NCI-H2171 treated with DMSO at 0.1 percent for 48 hours (cell line): ENCODE results near the gene LAMB4.

Experiments
- DNase-seq: peaks from one replicate; lab custom pipeline; 2025; lab: John Stamatoyannopoulos, UW

Gene LAMB4

DNA sequence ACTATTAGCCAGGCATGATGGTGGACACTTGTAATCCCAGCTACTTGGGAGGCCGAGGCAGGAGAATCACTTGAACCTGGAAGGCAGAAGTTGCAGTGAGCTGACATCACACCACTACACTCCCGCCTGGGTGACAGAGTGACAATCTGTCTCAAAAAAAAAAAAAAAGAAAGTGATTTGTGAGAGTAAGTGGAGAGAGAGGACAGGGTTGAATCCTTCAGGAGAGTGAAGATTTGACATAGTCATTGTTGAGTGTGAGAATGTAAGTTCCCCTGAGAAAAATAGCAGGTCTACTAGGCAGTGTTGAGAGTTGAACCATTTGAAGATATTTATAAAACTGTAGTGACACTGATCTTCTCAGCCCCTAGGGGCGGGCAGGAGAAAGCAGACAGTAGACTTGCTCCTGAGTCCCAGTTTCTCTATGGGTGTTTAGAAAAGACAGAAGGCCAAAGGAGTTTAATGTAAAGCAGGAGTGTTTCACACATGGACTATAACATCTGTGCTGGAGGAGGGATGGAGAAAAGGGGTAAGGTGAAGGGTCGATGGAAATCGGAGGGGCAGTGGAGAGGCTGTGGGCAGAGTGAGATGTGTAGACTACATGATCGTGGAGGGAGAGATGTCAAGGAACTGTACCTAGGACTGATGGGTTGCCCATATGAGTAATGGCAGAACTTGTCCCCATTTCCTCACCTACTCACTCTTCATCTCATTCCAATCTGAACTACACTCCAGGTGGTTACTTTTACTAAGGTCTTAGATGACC is 13.7 kb upstream of the LAMB4 start:
- DNase-seq: no peak

DNA sequence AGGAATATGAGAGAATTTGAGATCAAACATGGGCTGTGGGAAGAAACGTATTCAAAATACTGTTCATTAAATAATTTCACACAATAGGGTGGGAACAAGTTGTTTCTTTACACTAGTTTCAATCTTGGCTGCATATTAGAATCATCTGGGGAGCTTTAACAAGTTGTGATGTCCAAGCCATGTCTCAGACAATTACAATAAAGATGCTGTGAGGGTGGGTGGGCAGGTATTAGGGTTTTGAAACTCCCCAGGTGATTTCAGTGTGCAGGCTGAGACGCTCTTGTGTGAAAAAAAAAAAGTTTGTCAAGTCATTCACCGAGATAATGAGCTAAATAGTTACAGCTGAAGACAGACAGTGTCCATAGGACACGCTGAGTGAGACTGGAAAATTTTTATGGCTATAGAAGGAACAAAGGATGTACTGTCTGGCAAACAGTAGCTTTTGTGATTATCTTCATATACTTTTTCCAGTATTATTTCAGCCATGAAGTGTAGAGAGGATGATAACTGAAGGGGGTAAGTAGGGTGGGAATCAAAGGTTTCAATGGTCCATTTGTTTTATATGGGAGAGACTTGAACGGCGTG is 12.6 kb upstream of the LAMB4 start:
- DNase-seq: no peak

DNA sequence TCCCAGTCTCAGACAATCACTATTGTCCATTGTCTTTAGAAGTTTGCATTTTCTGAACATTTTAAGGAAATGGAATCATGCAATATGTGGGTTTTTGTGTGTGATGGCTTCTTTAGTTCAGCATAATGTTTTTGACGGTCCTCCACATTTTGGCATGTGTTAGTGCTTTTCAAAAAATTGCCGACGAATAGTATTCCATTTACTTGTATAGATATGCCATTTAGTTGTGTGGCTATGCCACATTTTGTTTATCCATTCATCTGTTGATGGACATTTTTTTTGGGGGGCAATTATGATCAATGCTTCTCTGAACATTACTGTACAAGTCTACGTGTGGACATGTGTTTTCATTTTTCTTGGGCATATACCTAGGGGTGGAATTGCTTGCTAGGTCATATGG is 12.0 kb upstream of the LAMB4 start:
- no peak for DNase-seq

DNA sequence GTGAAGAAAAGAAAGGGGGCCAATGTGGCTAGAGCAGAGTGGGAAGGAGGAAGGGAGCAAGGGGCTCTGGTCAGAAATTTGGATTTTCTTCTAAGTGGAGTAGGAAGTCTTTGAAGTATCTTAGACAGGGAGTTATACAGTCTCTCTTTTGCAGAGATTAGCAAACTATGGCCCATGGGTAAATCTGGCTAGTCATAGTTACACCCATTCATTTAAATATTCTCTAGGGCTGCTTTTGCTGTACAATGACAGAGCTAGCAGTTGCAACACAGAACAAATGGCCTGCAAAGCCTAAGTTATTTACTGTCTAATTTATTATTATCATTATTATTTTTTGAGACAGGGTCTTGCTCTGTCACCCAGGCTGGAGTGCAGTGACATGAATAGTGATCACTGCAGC is 10.5 kb upstream of the LAMB4 start:
- no peak for DNase-seq

DNA sequence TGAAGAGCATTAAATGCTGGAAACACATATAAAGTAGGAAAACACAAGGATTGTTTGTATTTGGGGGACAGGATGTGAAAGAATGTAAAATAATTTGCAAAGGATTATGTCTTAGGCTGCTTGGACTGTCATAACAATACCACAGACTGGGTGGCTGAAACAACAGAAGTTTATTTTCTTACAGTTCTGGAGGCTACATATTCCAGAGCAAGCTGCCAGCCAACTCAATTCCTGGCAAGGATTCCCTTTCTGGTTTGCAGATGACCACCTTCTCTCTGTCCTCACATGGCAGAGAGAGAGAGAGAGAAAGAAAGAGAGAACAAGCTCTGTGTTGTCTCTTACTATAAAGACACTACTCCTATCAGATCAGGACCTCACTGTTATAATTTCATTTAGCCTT is 8.8 kb upstream of the LAMB4 start:
- DNase-seq: no peak

DNA sequence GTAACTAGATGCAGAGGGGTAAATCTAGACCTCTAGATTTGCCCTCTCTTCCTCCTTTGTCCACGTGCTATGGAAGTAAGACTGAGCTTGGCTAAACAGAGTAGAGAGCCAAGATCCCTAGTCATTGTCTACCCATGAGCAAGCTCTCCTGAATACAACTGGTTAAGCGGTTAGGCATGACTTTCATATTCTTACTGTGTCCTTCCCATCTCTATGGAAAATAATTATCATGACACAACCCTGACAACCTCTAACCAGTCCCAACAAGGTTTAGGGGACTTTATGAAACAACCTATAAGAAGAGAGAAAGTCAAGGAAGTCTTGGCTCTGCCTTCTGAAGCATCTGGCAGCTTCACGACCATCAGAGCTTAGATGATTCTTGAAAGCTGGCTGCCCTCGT is 7.8 kb upstream of the LAMB4 start:
- DNase-seq: no peak

DNA sequence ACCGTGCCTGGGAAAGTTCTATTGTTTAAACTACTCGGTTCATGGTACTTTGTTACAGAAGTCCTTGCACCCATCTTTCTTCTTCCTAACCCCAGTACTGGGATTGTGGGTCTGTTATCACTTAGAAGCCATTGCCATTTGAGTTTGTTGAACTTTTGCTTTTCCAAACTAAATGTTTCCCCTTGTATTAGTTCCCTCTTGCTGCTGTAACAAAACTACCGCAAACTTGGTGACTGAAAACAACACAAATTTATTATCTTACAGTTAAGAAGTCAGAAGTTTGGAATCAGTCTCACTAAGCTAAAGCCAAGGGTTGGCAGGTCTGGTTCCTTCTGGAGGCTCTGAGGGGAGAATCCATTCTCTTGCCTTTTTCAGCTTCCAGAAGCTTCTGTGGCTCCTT is 6.9 kb upstream of the LAMB4 start:
- no peak for DNase-seq

DNA sequence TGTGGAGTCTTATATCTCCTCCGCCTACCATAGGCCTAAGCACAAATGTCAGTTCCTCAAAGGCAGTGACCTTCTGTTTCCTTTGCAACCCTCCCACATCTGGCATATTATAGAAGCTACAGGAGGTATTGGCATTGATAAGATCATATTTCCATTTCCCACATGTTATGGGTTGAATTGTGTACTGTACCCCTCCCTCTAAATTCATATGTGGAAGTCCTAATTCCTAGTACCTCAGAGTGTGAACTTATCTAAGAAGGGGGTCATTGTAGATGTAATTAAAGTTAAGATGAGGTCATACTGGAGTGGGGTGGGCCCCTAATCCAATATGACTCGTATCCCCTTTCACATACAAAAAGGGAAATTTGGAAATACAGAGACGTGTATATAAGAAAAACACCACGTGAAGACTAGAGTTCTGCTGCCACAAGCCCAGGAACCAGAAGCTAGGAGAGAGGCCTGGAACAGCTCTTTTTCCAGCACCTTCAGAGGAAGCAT is 6.1 kb upstream of the LAMB4 start:
- DNase-seq: peak; percentile 62

DNA sequence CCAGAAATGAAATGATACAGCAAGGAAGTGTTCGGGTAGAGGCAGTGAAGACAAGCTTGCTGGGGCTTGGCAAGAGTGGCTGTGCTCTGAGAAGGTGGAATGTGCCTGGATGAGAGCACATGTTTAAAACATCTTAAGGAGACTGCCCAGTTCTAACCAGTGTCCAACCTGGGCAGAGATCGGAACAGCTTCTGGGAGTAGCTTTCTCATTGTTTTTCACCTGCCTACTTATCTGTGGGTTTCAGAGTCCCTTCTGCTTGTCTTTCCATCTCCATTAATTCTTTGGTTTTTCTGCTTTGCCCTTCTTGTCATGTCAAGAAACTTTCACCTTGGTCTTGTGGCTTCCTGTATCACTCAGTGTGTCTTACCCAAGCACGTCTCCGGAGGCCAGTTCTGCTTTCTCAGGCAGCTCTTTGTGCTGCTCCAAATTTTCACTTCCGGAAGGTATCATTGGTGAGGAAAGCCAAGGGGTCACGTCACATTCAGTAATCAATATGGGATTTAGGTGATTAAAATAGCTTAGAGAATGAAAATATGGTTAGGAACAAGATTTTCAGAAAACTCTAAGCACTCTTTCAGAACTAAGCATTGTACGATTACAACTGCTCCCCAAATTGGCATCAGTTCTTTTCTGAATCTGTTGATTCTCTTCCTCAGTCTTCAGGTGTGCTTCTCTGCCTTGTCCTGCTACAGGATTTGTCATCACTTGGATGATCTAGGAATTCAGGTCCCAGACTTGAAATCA is 5.5 kb upstream of the LAMB4 start:
- no peak for DNase-seq

DNA sequence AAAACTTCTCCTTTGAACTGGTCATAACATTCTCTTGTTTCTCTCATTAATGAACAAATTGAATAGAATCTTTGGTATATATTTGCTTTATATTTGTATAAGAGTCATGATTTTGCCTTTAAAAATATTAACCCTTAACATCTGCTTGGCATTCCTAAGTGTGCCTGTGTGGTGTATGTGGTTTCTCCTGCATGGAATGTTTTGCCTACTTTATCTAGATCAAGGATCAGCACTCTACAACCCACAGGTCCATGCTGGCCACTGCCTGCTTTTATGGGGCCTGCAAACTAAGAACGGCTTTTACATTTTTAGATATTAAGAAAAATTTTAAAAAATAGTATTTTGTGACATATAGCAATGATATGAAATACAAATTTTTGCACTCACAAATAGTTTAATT is 4.3 kb upstream of the LAMB4 start:
- DNase-seq: no peak

DNA sequence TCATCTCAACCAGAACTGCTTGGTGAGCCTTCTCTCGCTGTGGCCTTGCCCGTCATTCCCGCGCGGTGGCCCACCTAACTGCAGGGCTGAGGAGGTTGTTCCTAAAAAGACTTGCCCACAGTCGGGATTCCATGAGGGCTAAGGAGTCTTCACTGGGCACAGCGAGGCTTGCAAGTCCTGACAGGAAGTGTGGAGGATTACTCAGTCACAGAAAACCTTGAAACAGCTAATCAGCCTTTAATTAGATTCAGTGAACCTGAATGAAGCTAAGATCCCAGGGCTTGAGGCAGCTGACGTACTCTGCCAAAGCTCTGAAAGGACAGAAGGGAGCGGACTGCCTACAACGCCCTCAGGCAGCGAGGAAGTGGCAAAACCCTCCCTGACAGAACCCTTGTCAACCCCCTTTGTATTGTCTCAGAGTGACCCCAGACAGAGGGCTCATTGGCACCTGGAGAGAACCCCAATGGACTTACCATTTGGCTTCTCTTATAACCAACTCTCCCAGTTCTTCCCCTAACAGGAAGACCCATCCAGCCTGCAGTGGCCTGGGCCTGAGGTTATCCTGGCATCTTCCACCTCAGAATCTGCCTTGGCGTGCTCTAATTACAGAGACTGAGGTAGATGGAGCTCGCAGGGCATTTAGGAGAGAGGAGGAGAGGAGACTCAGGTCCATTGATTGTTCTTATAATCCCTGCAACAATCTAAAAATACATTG is 2.5 kb upstream of the LAMB4 start:
- peak; percentile 10 for DNase-seq

DNA sequence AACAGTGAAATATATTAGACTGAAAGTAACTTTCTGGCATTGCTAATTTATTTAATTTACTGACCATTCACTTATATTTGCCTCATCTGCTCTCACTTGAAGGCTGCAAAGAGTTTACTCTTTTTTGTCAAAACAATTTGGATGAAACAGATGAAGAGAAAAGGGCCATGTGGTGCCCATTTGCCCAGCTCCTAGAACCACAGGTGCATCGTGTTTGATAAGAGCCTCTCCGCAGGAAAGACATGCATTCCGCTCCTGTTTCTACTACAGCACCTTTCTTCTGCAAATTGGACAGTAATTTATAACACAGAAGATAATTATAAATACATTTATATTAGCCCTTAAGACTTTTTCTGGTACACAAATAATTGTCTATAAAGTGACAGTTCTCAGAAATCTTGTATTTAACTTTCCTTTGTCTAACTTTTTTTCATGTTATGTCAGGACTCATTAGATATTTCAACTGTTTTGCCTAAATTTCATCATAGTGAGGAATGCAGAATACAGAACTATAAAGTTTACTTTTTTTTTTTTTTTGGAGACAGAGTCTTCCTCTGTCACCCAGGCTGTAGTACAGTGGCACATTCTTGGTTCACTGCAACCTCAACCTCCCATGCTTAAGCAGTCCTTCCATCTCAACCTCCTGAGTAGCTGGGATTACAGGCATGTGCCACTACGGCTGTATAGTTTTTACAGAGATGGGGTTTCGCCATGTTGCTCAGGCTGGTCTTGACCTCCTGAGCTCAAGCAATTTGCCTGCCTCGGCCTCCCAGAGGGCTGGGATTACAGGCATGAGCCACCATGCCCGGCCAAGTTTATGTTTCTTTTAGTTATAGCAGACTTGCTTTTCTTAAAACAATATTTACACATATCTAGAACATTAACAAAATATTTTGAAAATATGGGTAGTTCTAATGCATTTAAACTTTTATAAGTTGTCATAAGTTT is 869 bp downstream of the LAMB4 start:
- DNase-seq: no peak

DNA sequence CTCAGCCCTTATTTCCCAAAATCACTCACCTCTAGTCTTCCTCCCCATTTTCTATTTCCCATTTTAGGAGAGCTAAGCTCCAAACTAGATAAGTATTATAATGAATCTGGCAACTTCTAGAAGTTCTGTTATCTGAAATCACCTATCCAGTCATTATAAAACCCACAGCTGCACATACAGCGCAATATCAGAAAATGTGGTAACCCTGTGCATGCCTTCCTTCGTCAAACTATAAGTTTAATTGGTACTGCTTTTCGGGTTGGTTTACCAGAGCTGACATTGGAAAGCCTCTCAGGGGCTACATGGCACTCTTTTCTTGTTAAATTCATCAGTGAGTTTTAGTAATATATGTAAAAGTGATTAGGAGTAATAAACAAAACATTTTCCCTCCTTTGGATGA is 1.6 kb downstream of the LAMB4 start:
- DNase-seq: no peak

DNA sequence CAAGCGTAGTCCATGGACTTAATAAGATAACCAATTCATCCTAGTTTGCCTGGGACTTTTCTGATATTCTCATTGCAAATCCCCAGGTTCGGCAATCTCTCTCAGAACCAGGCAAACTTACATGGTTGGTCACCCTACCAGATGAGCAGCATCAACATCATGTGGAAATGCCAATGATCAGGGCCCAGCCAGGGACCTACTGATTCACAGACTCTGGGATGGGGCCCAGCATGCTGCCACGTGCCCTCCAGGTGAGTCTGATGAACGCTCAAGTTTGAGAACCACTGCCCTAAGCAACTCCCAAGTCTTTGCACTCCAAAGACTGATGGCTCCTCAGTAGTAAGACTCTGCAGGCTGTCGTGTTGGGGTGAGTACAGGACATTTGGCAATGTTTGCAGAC is 2.7 kb downstream of the LAMB4 start:
- no peak for DNase-seq

DNA sequence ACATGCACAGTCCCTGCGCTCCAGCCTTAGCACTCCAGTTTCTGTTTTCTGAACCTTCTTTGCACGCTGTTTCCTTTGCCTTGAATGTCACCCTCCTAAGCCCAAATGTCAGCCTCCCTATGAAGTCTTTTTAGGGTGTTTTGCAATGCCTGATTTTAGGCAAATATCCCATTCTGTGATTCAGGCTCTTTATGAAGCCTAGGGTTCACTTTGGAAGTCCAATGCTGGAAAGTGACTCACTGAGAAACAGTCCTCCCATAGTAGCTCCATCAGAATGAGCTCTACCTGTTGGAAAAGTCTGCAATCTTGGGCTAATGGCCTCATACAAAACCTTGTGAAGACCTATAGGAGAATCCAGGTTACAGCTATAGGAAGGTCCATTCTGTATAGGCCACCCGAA is 5.3 kb downstream of the LAMB4 start:
- DNase-seq: no peak

DNA sequence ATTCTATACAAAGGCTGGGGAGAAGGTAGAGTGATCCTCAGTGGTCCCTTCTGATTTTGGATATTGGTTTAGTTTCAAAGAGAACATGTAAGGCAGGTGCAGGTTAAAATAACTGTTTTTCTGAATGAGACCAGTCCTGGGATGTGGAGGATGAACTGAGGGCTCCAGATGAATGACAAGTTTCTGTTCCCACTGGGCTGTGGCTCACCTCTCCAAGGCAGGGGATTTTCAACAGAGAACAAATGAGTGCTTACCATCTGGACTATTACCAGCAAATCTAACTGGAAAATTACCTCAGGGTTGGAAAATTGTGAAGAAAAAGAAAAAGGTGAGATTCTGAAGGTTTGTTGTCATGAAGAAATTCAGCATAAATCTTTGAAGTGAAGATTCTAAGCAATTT is 8.0 kb downstream of the LAMB4 start:
- DNase-seq: no peak

DNA sequence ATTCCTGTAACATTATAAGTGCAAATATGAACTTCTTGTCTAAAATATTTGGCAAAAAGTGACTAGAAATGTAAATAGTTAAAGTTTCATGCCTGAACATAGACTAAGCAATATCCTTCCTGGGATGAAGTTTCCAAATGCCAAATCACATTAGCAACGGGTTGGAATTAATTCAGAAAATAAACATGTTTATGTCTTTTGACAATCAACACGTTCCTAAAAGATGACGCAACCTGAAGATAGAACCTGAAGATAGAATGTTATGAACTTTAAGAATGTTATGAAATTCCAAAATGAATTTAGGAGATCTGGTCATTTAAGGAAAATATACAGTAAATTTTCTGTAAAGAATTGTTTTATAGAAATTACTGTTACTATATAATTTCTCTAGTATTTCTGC is 9.2 kb downstream of the LAMB4 start:
- DNase-seq: no peak

DNA sequence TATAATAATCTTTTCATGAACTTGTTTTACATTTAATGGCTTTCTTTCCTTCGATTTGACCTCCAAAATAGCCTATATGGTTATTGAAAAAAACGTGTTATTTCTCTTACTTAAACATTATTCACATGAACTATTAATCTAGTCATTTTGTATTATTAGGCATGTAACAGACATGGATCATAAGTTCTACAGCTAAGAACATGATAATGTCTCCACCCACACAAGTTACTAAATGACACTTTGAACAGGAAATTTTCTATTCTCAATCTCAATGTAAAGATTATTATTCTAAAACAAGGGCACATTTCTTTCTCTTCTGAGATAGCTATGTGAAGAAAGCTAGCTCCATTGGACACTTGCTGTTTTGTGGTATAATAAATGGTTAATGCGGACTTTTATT is 10.0 kb downstream of the LAMB4 start:
- DNase-seq: no peak

DNA sequence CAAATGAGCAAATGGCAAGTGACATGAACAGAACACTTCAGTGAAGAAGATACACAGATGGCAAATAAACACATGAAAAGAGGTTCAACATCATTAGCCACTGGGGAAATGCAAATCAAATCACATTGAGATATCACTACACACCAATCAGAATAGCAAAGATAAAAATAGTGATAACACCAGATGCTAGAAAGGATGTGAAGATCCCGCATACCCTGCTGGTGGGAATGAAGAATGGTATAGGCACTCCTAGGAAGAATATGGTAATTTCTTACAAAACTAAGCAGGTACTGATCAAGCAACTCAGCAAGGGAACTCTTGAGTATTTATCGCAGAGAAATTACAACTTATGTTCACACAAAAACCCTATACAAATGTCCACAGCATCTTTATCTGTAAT is 11.2 kb downstream of the LAMB4 start:
- peak; percentile 83 for DNase-seq

DNA sequence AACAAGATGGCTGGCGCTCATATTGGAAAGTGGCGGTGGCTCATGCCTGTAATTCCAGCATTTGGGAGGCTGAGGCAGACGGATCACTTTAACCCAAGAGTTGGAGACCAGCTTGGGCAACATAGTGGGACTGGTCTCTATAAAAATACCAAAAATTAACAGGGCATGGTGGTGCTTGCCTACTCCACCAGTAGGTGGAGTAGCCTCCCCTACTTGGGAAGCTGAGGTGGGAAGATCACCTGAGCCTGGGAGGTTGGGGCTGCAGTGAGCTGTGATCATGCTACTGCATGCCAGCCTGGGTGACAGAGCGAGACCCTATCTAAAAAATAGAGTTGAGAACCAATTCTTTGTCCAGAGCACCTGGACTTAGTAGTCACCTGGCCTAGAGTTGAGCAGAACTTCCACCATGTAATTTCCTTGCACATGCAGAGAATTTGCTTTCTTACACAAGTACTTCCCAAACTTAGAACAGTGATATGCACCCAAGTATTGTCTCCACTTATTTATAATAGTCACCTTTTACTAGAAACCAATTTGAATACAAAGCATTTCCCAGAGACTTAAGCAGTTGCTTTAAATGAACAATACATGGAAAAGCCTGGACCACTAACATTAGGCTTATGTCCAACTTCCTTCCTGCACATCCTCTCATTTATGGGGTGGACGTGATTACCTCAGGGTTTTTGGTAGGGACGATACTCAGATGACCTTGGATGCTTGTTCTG is 15.9 kb downstream of the LAMB4 start:
- peak; percentile 40 for DNase-seq

DNA sequence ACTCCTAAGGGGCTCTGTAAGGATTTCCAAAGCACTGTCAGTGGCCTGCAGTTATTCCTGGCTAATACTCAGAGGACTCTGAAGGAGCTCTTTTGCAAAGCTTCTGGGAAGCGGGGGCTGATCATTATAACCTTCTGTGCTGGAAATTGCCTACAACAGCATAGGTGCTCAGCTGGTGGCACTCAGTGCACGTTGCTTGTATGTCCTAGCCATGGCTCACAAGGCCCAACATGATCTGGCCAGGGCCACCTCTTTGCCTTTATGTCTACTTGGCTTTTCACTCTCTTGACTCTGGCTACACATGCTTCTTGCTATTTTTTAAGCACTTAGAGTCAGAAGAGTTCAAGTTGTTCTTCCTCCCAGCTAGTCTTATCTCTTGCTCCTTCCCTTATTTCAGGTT is 17.5 kb downstream of the LAMB4 start:
- no peak for DNase-seq
